Measurements from ENCODE around the gene VMAC. TPM values are rescaled to one million over a fixed set of nuclear protein-coding genes. Genes with fewer than 3 reads are reported as not detected.

VMAC gene, protein sequence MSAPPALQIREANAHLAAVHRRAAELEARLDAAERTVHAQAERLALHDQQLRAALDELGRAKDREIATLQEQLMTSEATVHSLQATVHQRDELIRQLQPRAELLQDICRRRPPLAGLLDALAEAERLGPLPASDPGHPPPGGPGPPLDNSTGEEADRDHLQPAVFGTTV
- 3.3 and 9.9 TPM in 2 replicates for total RNA-seq (2011; cell fraction: chromatin; rRNA removed; ENCODE audit: low replicate concordance)
- 7.8 and 8.7 TPM in 2 replicates for total RNA-seq (2011; cell fraction: nucleolus; rRNA removed)
- 5.2 and 5.6 TPM in 2 replicates for total RNA-seq (2011; cell fraction: nucleoplasm; rRNA removed)
- 1.9 and 3.1 TPM in 2 replicates for total RNA-seq (2014; rRNA removed)
- 0.89 and 1.1 TPM in 2 replicates for total RNA-seq (2014; rRNA removed; fragmentation: Illumina TruSeq; extraction: Trizol)
- total RNA-seq (2015; rRNA removed; fragmentation: Illumina TruSeq; extraction: Trizol) = 0.76 and 1.1 TPM in 2 replicates
- 2.1 and 2.3 TPM in 2 replicates for total RNA-seq (2021)
- polyA plus RNA-seq (2011; rRNA removed) = 1.0 and 1.9 TPM in 2 replicates
- 2.2 and 2.7 TPM in 2 replicates for polyA plus RNA-seq (2011; cell fraction: cytosol; rRNA removed)
- polyA plus RNA-seq (2011; cell fraction: nucleus; rRNA removed) = 4.0 and 5.0 TPM in 2 replicates
- 1.1 and 2.2 TPM in 2 replicates for polyA plus RNA-seq (2012)
- 0.86 and 1.3 TPM in 2 replicates for polyA plus RNA-seq (2014; fragmentation: Illumina TruSeq; extraction: Trizol)
- polyA plus RNA-seq (2014; fragmentation: Nextera tagmentation; extraction: Ambion mirVana) = under 1 TPM; 0.03 to 0.06 TPM
- 1.9 and 3.4 TPM in 2 replicates for polyA plus RNA-seq (2014; rRNA removed)
- 0.77 and 0.84 TPM in 2 replicates for polyA minus RNA-seq (2011; rRNA and poly(A)+ RNA removed)
- 0.57 and 0.73 TPM in 2 replicates for polyA minus RNA-seq (2011; cell fraction: cytosol; rRNA and poly(A)+ RNA removed)
- 1.3 and 1.8 TPM in 2 replicates for polyA minus RNA-seq (2011; cell fraction: nucleus; rRNA and poly(A)+ RNA removed)
- percentile 48 among the genes with signal in this experiment for Bru-seq, nascent RNA
- BruChase-seq, experiment 1, labeled RNA remaining after a 2-hour chase = percentile 48 among the genes with signal in this experiment
- percentile 57 among the genes with signal in this experiment for BruChase-seq, experiment 2, labeled RNA remaining after a 6-hour chase
- long read RNA-seq, experiment 1, partial matches to known transcripts = 0 of 7 reads
- long read RNA-seq, experiment 1, other reads (novel, unspliced or antisense) = 6 of 7 reads
- long read RNA-seq, experiment 2, partial matches to known transcripts = 0 of 3 reads
- long read RNA-seq, experiment 2, other reads (novel, unspliced or antisense) = 1 of 3 reads
- long read RNA-seq, experiment 3, partial matches to known transcripts = 0 of 1 reads
- long read RNA-seq, experiment 3, other reads (novel, unspliced or antisense) = 0 of 1 reads

DNA sequence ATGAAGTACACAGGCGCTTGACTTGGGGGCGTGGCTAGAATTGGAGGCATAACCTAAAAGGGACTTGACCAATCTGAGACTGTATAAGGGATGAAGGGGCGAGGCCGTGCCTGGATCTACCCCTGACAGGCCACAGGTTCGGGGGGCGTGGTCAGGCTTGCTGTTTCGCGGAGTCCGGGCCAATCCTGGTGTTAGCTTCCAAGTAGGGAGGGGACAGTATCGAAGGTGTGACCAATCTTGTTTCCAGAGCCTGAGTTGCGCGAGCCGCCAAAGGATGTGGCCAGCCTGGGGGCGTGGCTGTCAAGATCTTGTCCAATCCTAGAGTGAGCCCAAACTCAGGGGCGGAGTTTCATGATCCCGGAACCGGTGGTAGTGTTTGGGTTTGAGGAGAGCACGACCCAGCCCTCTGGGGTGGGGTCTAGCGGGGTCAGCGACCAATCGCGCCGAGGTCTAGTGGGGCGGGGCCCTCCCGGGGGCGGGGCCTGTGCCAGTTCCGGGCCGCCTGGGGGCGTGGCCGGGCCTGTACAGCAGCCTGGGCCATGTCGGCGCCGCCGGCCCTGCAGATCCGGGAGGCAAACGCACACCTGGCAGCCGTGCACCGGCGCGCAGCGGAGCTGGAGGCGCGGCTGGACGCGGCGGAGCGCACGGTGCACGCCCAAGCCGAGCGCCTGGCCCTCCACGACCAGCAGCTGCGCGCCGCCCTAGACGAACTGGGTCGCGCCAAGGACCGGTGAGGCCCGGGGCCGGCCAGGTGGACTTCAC lies at the start of gene VMAC:
VMAC (plus strand) TSS at position 521 of the 762 bp plus-strand sequence; CDS start at position 540, 19 bp downstream.
- Histone ChIP-seq H3K4me3 (peak within 1 kb of the TSS; percentile 90), H3K27me3 (ENCODE audit: control insufficient read depth in 2 of 2, insufficient read depth in 2 of 2, low read length in 2 of 2) (no peaks in the 10 kb centered on the region), H3K79me2 (ENCODE audit: control insufficient read depth, insufficient read depth, low read length) (peaks cover 40% of the 10 kb centered on the region), H3K9ac (ENCODE audit: insufficient read depth in 1 of 2, low read depth in 2 of 2, low read length in 2 of 2) (peak within 1 kb of the TSS; percentile 98 to 100), H3K27ac (ENCODE audit: extremely low read depth, low read depth, low read length) (peak within 1 kb of the TSS; percentile 96), H4K20me1 (replicated peaks; ENCODE audit: control insufficient read depth, insufficient read depth, low read length) (peaks cover 9% of the 10 kb centered on the region; the same call in 1 of the 2 replicates), H3K9me1 (ENCODE audit: control insufficient read depth, insufficient read depth, low read length) (no peaks in the 10 kb centered on the region), H3K9me3 (replicated peaks; ENCODE audit: control insufficient read depth, insufficient read depth, low read depth, low read length) (no peaks in the 10 kb centered on the region), H3K4me2 (ENCODE audit: insufficient read depth, low read length) (peak within 1 kb of the TSS; percentile 97), H3K36me3 (ENCODE audit: control insufficient read depth, insufficient read depth, low read length) (peaks cover 26% of the 10 kb centered on the region; the same call in 2 of the 3 replicates), H3K4me1 (replicated peaks in 1 of 2; ENCODE audit: control insufficient read depth in 2 of 2, insufficient read depth in 2 of 2, low read length in 2 of 2) (peaks cover 4 to 30% of the 10 kb centered on the region in 2 experiments; a peak in 4 of 5 replicates), H2AFZ (ENCODE audit: low read depth, low read length) (peak within 1 kb of the TSS; percentile 98)
- BruUV-seq (replicated peaks) = no TSS peak
- intact Hi-C loops (cut with micrococcal nuclease) = loop anchor here (2.0 kb wide), 1 partner anchor 74 kb away; the partner anchor contains the start of gene RANBP3
- ChIA-PET POLR2A (interaction anchor here (0.6 to 3.1 kb wide), 12 partner anchors 9 to 213 kb away, joined by 3 to 28 read pairs (median 4); partner anchors contain the start of genes CATSPERD, DUS3L and LONP1), CTCF (ENCODE audit: low intra/inter-chr PET ratio) (no interaction called here)
- ATAC-seq (peak; percentile 90), DNase-seq (ENCODE audit: extremely low read depth in 1 of 4, low spot score in 3 of 4) (peak; percentile 98 to 100 (median 98)), FAIRE-seq (peak; percentile 100)
- in situ Hi-C loops (cut with MboI) = no loop called here
- WGBS (ENCODE audit: insufficient coverage, low coverage, missing lambda C conversion rate) = under 1% methylated on average over 51 of the region's 61 CpGs
- no peak for TF ChIP-seq NBN (IDR thresholded peaks at IDR 0.05; ENCODE audit: low read depth)
- peak; percentile 65 for TF ChIP-seq PHF20 (IDR thresholded peaks at IDR 0.05; ENCODE audit: partially characterized antibody)
- TF ChIP-seq SRSF9 (IDR thresholded peaks at IDR 0.05; ENCODE audit: borderline replicate concordance, low read depth, low read length) = no peak
- TF ChIP-seq NR2F6 (CRISPR knock-in tag; IDR thresholded peaks at IDR 0.05) = no peak; the same call in 1 of the 2 replicates
- TF ChIP-seq SIN3B (IDR thresholded peaks at IDR 0.05; ENCODE audit: low read depth) = 0 out of 2 replicates have a peak, but pooled peaks have one; percentile 56
- TF ChIP-seq, protein P1, sequence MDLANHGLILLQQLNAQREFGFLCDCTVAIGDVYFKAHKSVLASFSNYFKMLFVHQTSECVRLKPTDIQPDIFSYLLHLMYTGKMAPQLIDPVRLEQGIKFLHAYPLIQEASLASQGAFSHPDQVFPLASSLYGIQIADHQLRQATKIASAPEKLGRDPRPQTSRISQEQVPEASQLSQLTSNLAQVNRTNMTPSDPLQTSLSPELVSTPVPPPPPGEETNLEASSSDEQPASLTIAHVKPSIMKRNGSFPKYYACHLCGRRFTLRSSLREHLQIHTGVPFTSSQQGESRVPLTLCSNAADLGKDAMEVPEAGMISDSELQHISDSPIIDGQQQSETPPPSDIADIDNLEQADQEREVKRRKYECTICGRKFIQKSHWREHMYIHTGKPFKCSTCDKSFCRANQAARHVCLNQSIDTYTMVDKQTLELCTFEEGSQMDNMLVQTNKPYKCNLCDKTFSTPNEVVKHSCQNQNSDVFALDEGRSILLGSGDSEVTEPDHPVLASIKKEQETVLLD (IDR thresholded peaks at IDR 0.05) = no peak
- TF ChIP-seq ZFX (CRISPR knock-in tag; IDR thresholded peaks at IDR 0.05) = peak; percentile 86
